Measurements from ENCODE around the gene PLK3.
A peak's percentile ranks its signal among the peaks of the same experiment; 100 is the strongest.
"Not testable (repeated sequence)": the region's sequence is repeated elsewhere in the genome, so short reads cannot be mapped to it uniquely, and the experiment has no call there.

The PLK3 gene

GRCh38 chr1:44810101-44810761 is 10.1 kb downstream of the PLK3 start:
- no peak for DNase-seq

GRCh38 chr1:44810762-44811105 is 10.6 kb downstream of the PLK3 start:
- DNase-seq, result not testable (repeated sequence)

GRCh38 chr1:44811234-44811633 is 11.1 kb downstream of the PLK3 start:
- DNase-seq, result no peak

GRCh38 chr1:44812822-44813543 is 12.8 kb downstream of the PLK3 start:
- no peak for DNase-seq

GRCh38 chr1:44815926-44816325 is 15.7 kb downstream of the PLK3 start:
- not testable (repeated sequence) for DNase-seq

- DNase-seq, result no peak
These were observed 17.1 kb downstream of the PLK3 start for GRCh38 chr1:44817307-44817706.

- DNase-seq, result no peak
These were observed 17.8 kb downstream of the PLK3 start for GRCh38 chr1:44817771-44818495.

GRCh38 chr1:44819196-44819607 is 19.0 kb downstream of the PLK3 start:
- DNase-seq, result peak; percentile 80

- peak; percentile 96 for DNase-seq
These were observed 19.6 kb downstream of the PLK3 start for GRCh38 chr1:44819608-44820327.

- no peak for DNase-seq
These were observed 20.4 kb downstream of the PLK3 start for GRCh38 chr1:44820328-44821239.

- no peak for DNase-seq
These were observed 21.1 kb downstream of the PLK3 start for GRCh38 chr1:44821240-44821715.

GRCh38 chr1:44822131-44822701 is 22.0 kb downstream of the PLK3 start:
- no peak for DNase-seq

- no peak for DNase-seq
These were observed 22.8 kb downstream of the PLK3 start for GRCh38 chr1:44822981-44823451.

GRCh38 chr1:44824392-44824791 is 24.2 kb downstream of the PLK3 start:
- DNase-seq, result not testable (repeated sequence)

- DNase-seq, result no peak
These were observed 26.4 kb downstream of the PLK3 start for GRCh38 chr1:44826375-44827196.

- no peak for DNase-seq
These were observed 27.2 kb downstream of the PLK3 start for GRCh38 chr1:44827197-44828002.

- no peak for DNase-seq
These were observed 27.9 kb downstream of the PLK3 start for GRCh38 chr1:44828003-44828651.

GRCh38 chr1:44828841-44829440 is 28.8 kb downstream of the PLK3 start:
- no peak for DNase-seq

All from NCI-H2029 treated with DMSO at 0.1 percent for 48 hours (cell line).